ENCODE data around the gene TMC3.
"Not testable (repeated sequence)": the region's sequence is repeated elsewhere in the genome, so short reads cannot be mapped to it uniquely, and the experiment has no call there.

Gene TMC3

GRCh38 chr15:81373775-81374395, at the start of gene TMC3:
TSS of gene TMC3 (minus strand) at chr15:81374213. CDS start at chr15:81374077, 136 bp downstream.
- no peak for DNase-seq

- DNase-seq: no peak
Observed at GRCh38 chr15:81421461-81421860, 47.4 kb upstream of the TMC3 start.

GRCh38 chr15:81419332-81419943, 45.4 kb upstream of the TMC3 start:
- DNase-seq: peak; percentile 89 to 90

- peak in 1 of 2 experiments; percentile 76 for DNase-seq
Observed at GRCh38 chr15:81418891-81419290, 44.9 kb upstream of the TMC3 start.

DNA sequence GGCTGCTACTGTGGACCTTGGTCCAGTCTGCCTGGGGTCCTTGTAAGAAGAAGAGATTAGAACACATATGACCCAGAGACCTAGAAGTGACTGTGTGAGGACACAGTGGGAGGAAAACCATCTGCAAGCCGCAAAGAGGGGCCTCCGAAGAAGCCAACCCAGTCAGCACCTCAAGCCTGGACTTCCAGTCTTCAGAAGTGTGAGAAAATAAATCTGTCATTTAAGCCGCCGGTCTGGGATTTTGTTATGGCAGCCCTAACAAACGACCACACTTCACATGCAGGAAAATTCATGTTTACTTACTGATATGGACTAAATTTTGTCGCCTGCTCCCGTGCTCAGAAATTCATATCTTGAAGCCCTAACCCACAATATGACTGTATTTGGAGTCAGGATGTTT, 44.4 kb upstream of the TMC3 start:
- no peak for DNase-seq

DNA sequence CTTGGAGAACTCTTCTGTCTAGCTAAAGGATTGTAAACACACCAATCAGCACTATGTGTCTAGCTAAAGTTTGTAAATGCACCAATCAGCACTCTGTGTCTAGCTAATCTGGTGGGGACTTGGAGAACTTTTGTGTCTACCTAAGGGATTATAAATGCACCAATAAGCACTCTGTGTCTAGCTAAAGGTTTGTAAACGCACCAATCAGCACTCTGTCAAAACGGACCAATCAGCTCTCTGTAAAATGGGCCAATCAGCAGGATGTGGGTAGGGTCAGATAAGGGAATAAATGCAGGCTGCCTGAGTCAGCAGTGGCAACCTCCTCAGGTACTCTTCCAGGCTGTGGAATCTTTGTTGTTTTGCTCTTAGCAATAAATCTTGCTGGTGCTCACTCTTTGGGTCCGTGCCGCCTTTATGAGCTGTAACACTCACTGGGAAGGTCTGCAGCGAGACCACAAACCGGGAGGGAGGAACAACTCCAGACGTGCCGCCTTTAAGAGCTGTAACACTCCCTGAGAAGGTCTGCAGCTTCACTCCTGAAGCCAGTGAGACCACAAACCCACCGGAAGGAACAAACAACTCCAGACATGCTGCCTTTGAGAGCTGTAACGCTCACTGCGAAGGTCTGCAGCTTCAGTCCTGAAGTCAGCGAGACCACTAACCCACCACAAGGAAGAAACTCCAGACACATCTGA, 40.4 kb upstream of the TMC3 start:
- not testable (repeated sequence) for DNase-seq

- no peak for DNase-seq
Observed at GRCh38 chr15:81413851-81414250, 39.8 kb upstream of the TMC3 start.

DNA sequence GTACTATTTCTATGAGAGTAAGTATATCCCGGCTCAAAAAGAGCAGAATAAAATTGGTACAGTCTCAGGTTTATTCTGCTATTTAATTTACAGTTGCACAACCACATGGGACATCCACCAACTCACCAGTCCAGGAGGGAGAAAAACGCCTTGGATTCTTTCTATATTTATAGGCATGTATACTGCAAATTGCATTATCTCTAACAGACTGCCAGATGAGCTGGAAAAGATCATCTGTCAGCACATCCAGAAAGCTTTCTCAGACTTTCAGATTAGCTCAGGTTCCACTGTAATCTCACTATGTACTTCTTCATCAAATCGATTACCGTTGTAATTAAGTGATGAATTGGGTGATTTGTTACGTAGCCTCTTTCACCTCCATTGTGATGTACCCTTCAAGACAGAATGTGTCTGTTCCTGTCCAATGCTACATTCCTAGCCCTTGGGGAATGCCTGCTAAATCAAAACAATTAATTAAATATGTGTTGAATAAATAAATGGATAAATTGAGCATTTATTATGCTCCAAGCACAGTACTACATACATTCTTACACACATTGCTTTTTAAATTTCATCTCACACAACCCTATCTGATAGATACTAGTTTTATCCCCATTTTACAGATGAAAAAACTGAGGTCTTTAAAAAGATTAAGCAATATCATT, 38.1 kb upstream of the TMC3 start:
- peak in 1 of 2 experiments; percentile 24 for DNase-seq

DNA sequence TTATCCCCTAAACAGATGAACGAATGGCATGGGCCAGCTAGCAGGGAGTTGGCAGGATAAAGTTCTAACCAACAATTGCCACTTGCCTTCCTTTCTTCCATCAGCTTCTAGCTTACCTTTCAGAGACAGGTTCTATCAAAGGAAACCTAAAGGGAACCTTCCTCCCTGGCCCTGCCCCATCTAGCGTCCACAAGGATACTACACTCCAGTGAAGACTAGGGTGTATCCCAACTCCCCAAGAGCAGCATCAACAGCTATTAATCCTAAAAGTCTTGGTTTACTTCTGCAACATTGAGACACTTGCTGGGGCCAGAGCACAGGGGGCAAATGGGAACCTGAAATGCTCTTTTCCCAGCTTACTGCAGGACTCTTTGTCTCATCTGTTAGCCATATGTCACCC, 37.0 kb upstream of the TMC3 start:
- DNase-seq: peak in 1 of 2 experiments; percentile 39

DNA sequence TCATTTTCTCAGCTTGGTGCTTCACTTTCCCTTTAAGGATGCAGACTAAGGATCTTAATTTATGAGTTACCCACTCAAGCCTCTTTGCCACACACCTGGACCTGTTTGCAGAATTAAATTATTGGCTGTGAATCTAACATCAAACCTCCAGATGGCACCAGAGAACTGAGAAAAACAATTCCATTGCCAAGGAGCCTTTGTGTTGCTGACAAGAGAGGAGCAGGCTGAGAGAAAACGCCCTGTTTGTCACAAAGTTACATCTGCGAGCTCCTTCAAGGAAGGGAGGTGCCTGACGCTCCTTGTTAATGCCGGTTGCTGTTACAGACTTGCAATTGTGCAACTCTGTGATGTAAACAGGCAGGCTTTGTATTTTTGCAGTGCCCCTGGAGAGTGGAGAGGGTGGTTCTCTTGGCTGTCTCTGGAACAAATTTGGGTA, 36.3 kb upstream of the TMC3 start:
- DNase-seq: peak; percentile 91 to 93

GRCh38 chr15:81407718-81408117, 33.7 kb upstream of the TMC3 start:
- DNase-seq: no peak

- DNase-seq: no peak
Observed at GRCh38 chr15:81407176-81407575, 33.2 kb upstream of the TMC3 start.

GRCh38 chr15:81400640-81401236, 26.7 kb upstream of the TMC3 start:
- DNase-seq: peak; percentile 13 to 65

- DNase-seq: no peak
Observed at GRCh38 chr15:81398910-81399551, 25.0 kb upstream of the TMC3 start.

GRCh38 chr15:81398456-81398855, 24.4 kb upstream of the TMC3 start:
- DNase-seq: no peak

GRCh38 chr15:81394603-81395002, 20.6 kb upstream of the TMC3 start:
- DNase-seq: no peak

- no peak for DNase-seq
Observed at GRCh38 chr15:81391657-81392056, 17.6 kb upstream of the TMC3 start.

GRCh38 chr15:81388436-81388770, 14.4 kb upstream of the TMC3 start:
- no peak for DNase-seq

DNA sequence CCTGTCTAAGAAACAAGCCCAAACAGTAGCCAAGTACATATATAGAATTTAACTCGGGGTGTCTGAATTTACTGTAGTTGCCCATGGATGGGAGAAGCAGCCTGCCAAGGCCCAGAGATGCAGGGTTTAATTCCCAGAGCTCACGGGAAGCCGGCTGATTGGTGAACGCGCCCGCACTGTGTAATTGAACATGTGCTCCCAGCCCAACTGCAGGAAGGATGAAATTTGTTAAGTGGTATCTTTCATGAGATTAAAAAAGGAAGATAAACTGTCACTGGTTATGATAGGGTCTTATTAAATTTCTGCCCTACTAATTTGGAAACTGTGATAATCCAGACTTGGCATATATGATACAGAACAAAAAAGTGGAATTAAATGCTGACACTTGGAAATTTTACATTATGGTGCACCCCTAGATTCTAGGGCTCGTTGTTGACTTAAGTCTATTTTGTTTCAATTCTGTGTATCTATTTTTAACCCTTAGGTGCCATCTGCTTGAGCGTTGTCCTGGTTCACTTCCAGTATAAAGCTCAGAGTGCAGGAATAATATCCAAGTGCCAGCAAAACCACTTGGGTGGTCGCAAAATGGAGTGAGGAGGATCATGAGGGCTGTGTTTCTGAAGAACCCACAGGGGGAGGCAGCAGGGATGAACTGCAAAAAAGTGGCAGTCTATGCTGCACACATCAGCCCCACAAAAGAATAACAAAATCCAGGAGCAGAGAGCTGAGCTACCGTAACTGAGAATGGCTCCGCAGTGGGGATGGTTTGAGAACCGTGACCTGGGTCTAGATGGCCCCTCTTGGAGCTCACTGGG, 13.8 kb upstream of the TMC3 start:
- DNase-seq: peak in 1 of 2 experiments; percentile 59

GRCh38 chr15:81386947-81387346, 12.9 kb upstream of the TMC3 start:
- no peak for DNase-seq

- DNase-seq: no peak
Observed at GRCh38 chr15:81385721-81386076, 11.7 kb upstream of the TMC3 start.

Data from NCI-H524 (cell line).